ENCODE measurements around the gene ATP6V1B1.

Gene ATP6V1B1

DNA sequence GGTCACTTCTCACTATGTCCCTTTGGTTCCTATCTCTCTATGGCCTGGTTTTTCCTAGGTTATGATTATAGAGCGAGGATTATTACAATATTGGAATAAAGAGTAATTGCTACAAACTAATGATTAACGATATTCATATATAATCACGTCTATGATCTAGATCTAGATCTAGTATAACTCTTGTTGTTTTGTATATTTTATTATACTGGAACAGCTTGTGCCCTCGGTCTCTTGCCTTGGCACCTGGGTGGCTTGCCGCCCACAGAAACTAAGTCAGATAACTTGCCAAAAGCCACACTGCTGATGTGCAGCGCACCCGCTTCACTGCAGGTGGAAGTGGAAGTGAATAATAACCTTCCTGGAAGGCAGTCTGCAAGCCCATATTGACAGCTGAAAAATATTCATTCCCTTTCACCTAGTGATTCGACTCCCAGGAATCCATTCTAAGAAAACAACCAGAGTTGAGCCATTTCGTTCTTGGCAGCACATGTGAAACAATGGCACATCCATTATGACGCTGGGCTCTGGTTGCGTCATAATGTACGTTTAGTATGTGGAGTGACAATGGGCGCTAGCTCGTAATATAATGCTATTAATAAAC is 42.0 kb downstream of the ATP6V1B1 start:
- CTCF ChIA-PET = interaction anchor here (1.7 kb wide), 1 partner anchor 29 kb away, joined by 4 read pairs; no protein-coding TSS in a partner anchor
- DNase-seq (ENCODE audit: extremely low spot score) = no peak
- TF ChIP-seq BHLHE40 (IDR thresholded peaks at IDR 0.05; ENCODE audit: borderline replicate concordance) = no peak
- no peak for TF ChIP-seq LEF1 (IDR thresholded peaks at IDR 0.05; ENCODE audit: borderline replicate concordance)
- no peak for TF ChIP-seq ARNT (IDR thresholded peaks at IDR 0.05)
- no peak for TF ChIP-seq FOXA1 (IDR thresholded peaks at IDR 0.05)
- TF ChIP-seq FOXM1 (IDR thresholded peaks at IDR 0.05; ENCODE audit: borderline replicate concordance) = no peak
- TF ChIP-seq CTBP1 (IDR thresholded peaks at IDR 0.05; ENCODE audit: borderline replicate concordance) = no peak
- no peak for TF ChIP-seq TARDBP (IDR thresholded peaks at IDR 0.05)
- POLR2A ChIA-PET = interaction anchor here (1.5 kb wide), 1 partner anchor 29 kb away, joined by 3 read pairs; no protein-coding TSS in a partner anchor

DNA sequence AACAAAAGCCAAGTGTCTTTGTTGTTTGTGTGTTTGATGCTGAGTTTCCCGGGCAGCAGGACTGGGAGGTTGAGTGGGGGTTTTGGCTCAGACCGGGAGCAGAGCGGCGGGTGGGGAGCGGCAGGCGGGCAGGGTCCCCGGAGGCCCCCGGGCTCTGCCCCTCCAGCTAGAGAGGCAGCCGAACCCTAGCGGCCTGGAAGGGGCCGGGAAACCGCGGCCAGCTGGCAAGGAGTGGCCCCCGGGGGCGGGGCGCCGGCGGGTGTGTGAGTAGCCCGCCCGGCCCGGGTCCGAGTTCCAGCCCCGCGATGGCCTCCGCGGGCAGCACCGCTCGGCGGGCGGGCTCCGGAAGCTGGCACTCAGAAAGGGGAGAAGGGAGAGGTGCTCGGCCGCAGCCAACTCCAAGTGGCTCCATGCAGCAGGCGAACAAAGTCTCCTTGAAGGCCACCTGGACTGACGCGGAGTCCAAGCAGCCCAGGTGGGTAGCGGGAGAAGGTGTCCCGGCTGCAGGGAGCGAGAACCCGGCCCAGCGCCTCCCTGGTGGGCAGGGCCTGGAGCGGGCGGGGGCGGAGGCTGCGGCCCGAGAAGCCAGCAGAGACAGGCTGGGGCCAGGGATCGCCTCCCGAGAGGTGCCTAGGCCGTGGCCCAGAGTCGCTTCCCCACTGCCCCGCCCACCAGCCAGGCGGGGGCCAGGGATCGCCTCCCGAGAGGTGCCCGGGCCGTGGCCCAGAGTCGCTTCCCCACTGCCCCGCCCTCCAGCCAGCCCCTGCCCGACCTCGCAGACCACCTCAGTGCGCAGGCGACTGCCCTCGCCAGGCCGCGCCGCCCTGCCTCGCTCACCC is 42.9 kb downstream of the ATP6V1B1 start, which contains the start of gene ANKRD53:
Gene ANKRD53, plus strand, starts transcription at position 290 of the 839 bp plus-strand sequence. Its CDS starts 16 bp downstream, at position 306.
- TF ChIP-seq FOXM1 (IDR thresholded peaks at IDR 0.05; ENCODE audit: borderline replicate concordance) (no peak), CTBP1 (IDR thresholded peaks at IDR 0.05; ENCODE audit: borderline replicate concordance) (no peak), L3MBTL2 (conservative IDR thresholded peaks at IDR 0.05) (no peak), NFRKB (IDR thresholded peaks at IDR 0.05) (no peak), ZNF384 (IDR thresholded peaks at IDR 0.05) (no peak), HDGF (IDR thresholded peaks at IDR 0.05; ENCODE audit: borderline replicate concordance) (no peak), SUZ12 (IDR thresholded peaks at IDR 0.05) (no peak), FOXK2 (IDR thresholded peaks at IDR 0.05) (no peak), FOXA1 (IDR thresholded peaks at IDR 0.05) (no peak), ARNT (IDR thresholded peaks at IDR 0.05) (no peak), TARDBP (IDR thresholded peaks at IDR 0.05) (no peak), BHLHE40 (IDR thresholded peaks at IDR 0.05; ENCODE audit: borderline replicate concordance) (no peak), SP1 (IDR thresholded peaks at IDR 0.05) (no peak)
- TF ChIP-seq, protein P1, sequence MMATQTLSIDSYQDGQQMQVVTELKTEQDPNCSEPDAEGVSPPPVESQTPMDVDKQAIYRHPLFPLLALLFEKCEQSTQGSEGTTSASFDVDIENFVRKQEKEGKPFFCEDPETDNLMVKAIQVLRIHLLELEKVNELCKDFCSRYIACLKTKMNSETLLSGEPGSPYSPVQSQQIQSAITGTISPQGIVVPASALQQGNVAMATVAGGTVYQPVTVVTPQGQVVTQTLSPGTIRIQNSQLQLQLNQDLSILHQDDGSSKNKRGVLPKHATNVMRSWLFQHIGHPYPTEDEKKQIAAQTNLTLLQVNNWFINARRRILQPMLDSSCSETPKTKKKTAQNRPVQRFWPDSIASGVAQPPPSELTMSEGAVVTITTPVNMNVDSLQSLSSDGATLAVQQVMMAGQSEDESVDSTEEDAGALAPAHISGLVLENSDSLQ (IDR thresholded peaks at IDR 0.05) = no peak
- CTCF ChIA-PET = interaction anchor here (1.7 kb wide), 1 partner anchor 30 kb away, joined by 4 read pairs; no protein-coding TSS in a partner anchor
- no peak for DNase-seq (ENCODE audit: extremely low spot score)
- POLR2A ChIA-PET = interaction anchor here (1.5 kb wide), 1 partner anchor 30 kb away, joined by 3 read pairs; no protein-coding TSS in a partner anchor

DNA sequence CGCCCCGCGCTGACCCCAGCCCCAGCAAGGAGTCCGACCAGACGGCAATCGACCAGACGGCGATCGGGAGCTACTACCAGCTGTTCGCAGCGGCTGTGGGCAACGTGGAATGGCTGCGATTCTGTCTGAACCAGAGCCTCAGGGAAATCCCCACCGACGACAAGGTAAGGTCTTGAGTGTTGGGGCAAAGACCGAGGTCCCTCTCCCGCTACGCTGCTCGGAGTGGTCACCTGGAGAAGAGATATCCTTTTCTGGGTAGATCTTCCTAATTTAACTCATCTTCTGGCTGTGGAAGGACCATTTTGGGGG is 43.4 kb downstream of the ATP6V1B1 start:
- ChIA-PET POLR2A (no interaction called here), CTCF (no interaction called here)
- TF ChIP-seq ARNT (IDR thresholded peaks at IDR 0.05) (no peak), FOXA1 (IDR thresholded peaks at IDR 0.05) (no peak), SP1 (IDR thresholded peaks at IDR 0.05) (no peak), CTBP1 (IDR thresholded peaks at IDR 0.05; ENCODE audit: borderline replicate concordance) (no peak), BHLHE40 (IDR thresholded peaks at IDR 0.05; ENCODE audit: borderline replicate concordance) (no peak), ELF4 (IDR thresholded peaks at IDR 0.05) (no peak), HDGF (IDR thresholded peaks at IDR 0.05; ENCODE audit: borderline replicate concordance) (no peak), TARDBP (IDR thresholded peaks at IDR 0.05) (no peak), FOXK2 (IDR thresholded peaks at IDR 0.05) (no peak), NFRKB (IDR thresholded peaks at IDR 0.05) (no peak), ZNF384 (IDR thresholded peaks at IDR 0.05) (no peak), LEF1 (IDR thresholded peaks at IDR 0.05; ENCODE audit: borderline replicate concordance) (no peak), L3MBTL2 (conservative IDR thresholded peaks at IDR 0.05) (no peak)
- TF ChIP-seq, protein P1 (IDR thresholded peaks at IDR 0.05) = no peak
- DNase-seq (ENCODE audit: extremely low spot score) = no peak

DNA sequence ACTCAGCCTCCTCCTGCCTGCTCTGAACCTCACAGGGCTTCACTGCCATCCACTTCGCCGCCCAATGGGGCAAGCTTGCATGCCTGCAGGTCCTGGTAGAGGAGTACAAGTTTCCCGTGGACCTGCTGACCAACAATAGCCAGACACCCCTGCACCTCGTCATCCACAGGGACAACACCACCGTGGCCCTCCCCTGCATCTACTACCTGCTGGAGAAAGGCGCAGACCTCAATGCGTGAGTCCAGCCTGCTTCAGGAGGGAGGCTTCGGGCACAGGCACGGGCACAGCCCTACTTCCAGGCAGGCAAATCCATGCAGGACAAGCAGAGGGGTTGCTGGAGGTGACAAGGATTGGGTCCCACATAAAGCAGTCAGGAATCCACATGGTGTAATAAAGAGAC is 43.9 kb downstream of the ATP6V1B1 start:
- DNase-seq (ENCODE audit: extremely low spot score) = no peak
- ChIA-PET POLR2A (no interaction called here), CTCF (no interaction called here)
- TF ChIP-seq, protein P1 (IDR thresholded peaks at IDR 0.05) = no peak
- TF ChIP-seq BHLHE40 (IDR thresholded peaks at IDR 0.05; ENCODE audit: borderline replicate concordance) = no peak

DNA sequence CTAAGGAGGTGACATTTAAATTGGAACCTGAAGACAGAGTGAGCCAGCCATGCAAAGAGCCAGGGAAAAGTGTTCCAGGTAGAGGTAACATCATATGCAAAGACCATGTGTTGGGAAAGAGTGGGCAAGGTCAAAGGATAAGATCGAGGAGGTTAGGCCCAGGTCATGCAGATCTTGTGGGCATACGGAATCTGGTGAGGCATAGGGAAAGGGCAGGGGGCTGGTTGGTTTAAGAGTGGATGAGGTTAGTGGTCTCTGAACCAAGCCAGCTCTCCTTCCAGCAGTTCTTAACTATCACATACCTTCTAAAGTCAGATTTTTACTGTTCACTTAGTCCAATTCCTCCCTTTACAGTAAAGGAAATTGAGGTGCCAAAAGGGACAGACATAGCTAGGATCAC is 45.7 kb downstream of the ATP6V1B1 start:
- CTCF ChIA-PET = no interaction called here
- no peak for DNase-seq (ENCODE audit: extremely low spot score)
- no peak for TF ChIP-seq FOXA1 (IDR thresholded peaks at IDR 0.05)
- no peak for TF ChIP-seq FOXK2 (IDR thresholded peaks at IDR 0.05)
- no peak for TF ChIP-seq ZNF384 (IDR thresholded peaks at IDR 0.05)
- TF ChIP-seq L3MBTL2 (conservative IDR thresholded peaks at IDR 0.05) = no peak
- TF ChIP-seq ELF4 (IDR thresholded peaks at IDR 0.05) = no peak
- no peak for TF ChIP-seq SP1 (IDR thresholded peaks at IDR 0.05)
- TF ChIP-seq, protein P1 (IDR thresholded peaks at IDR 0.05) = no peak
- no peak for TF ChIP-seq LEF1 (IDR thresholded peaks at IDR 0.05; ENCODE audit: borderline replicate concordance)
- no peak for TF ChIP-seq HDGF (IDR thresholded peaks at IDR 0.05; ENCODE audit: borderline replicate concordance)
- TF ChIP-seq ARNT (IDR thresholded peaks at IDR 0.05) = no peak
- TF ChIP-seq BHLHE40 (IDR thresholded peaks at IDR 0.05; ENCODE audit: borderline replicate concordance) = no peak
- POLR2A ChIA-PET = no interaction called here

All from HEK293T (cell line).